Hepatocyte (in vitro differentiated cells): ENCODE measurements around the gene REM2.

Experiments used
- CTCF ChIP-seq: fragments of 200-600 bp; sonication (generic); IDR thresholded peaks from 2 replicates; pipeline ENCODE4 v1.5.1; 2016; ENCODE audit warnings: antibody characterized with exemption, mild to moderate bottlenecking; ENCODE audit not compliant: poor library complexity
- EZH2phosphoT487 ChIP-seq: fragments of 200-600 bp; sonication (generic); IDR thresholded peaks from one replicate; pipeline ENCODE4 v1.6.1; 2018; ENCODE audit warnings: antibody characterized with exemption, mild to moderate bottlenecking, low read depth, moderate library complexity; ENCODE audit not compliant: unreplicated experiment, severe bottlenecking

GRCh38 chr14:22903742-22904087 is 20.7 kb downstream of the REM2 start:
- TF ChIP-seq EZH2phosphoT487 (no peak), CTCF (no peak)
